B cell (primary cell): ENCODE results near the gene ZNF493. TPM values are rescaled to one million over a fixed set of nuclear protein-coding genes. Genes with fewer than 3 reads are reported as not detected.

Experiments used
- ATAC-seq: fragments of 200-7000 bp; cut with Tn5 transposase; one replicate; pipeline ENCODE4 v1.10.0; 2021; ENCODE audit warnings: low read depth, mild to moderate bottlenecking, moderate number of reproducible peaks, moderate library complexity
- CTCF ChIA-PET: fragments of 350-600 bp; sonication (Branson Sonifier 250); formaldehyde crosslinking; loops from one replicate; lab custom pipeline; 2021; ENCODE audit warnings: antibody characterized with exemption, inconsistent platforms; lab: Charles Lee
- POLR2A ChIA-PET: fragments of 350-600 bp; sonication (Branson Sonifier 250); formaldehyde crosslinking; loops from one replicate; lab custom pipeline; 2021; ENCODE audit warnings: antibody characterized with exemption; lab: Charles Lee
- DNase-seq: peaks from one replicate; pipeline ENCODE4 v3.0.0; 2013
- H2AFZ ChIP-seq: 2 replicates; pipeline ENCODE4 v1.6.1; 2012; ENCODE audit warnings: mild to moderate bottlenecking, low read depth, low read length; ENCODE audit not compliant: insufficient read depth, poor library complexity, severe bottlenecking
- H3K27ac ChIP-seq, 2 donors: 1 replicate in 1 of 2; 2 replicates in 1 of 2; pipeline ENCODE4 v1.5.1; 2012 to 2013; ENCODE audit warnings: low read length in 2 of 2, mild to moderate bottlenecking in 2 of 2, moderate library complexity in 1 of 2
- H3K27me3 ChIP-seq, 4 experiments: fragments of 200-600 bp in 1 of 4; sonication (generic) in 1 of 4; replicated peaks in 1 of 4; 1 replicate in 2 of 4; 2 replicates in 2 of 4; pipeline versions ENCODE4 v1.6.1 to v1.7.0; 2013 to 2016; ENCODE audit warnings: low read length in 3 of 4, mild to moderate bottlenecking in 2 of 4, mixed read lengths in 1 of 4, moderate library complexity in 1 of 4; ENCODE audit not compliant: insufficient read depth in 4 of 4, control insufficient read depth in 3 of 4; ENCODE audit errors: control extremely low read depth in 1 of 4
- H3K36me3 ChIP-seq, 2 experiments: replicated peaks in 1 of 2; 1 replicate in 1 of 2; 2 replicates in 1 of 2; pipeline versions ENCODE4 v1.6.1 to v1.7.1; 2013; ENCODE audit warnings: low read length in 1 of 2; ENCODE audit not compliant: insufficient read depth in 2 of 2, control insufficient read depth in 1 of 2; ENCODE audit errors: control extremely low read depth in 1 of 2, extremely low read depth in 1 of 2
- H3K4me1 ChIP-seq, 2 donors: fragments of 200-600 bp in 1 of 2; sonication (generic) in 1 of 2; 1 replicate in 1 of 2; 2 replicates in 1 of 2; pipeline versions ENCODE4 v1.5.1 to v1.6.1; 2013 to 2017; ENCODE audit warnings: low read length in 2 of 2; ENCODE audit not compliant: control insufficient read depth in 2 of 2, insufficient read depth in 2 of 2
- H3K4me2 ChIP-seq: replicated peaks from 2 replicates; pipeline ENCODE3; 2012; ENCODE audit warnings: mild to moderate bottlenecking, low read depth, low read length; ENCODE audit not compliant: poor library complexity, severe bottlenecking
- H3K4me3 ChIP-seq, 5 experiments: fragments of 200-600 bp in 1 of 5; sonication (generic) in 1 of 5; 1 replicate in 3 of 5; 2 replicates in 2 of 5; pipeline versions ENCODE4 v1.5.1 to v1.7.0; 2011 to 2016; ENCODE audit warnings: low read length in 4 of 5, mild to moderate bottlenecking in 4 of 5, low read depth in 2 of 5, control low read depth in 1 of 5, moderate library complexity in 1 of 5; ENCODE audit not compliant: insufficient read depth in 1 of 5; ENCODE audit errors: control extremely low read depth in 1 of 5, extremely low read depth in 1 of 5
- H3K79me2 ChIP-seq: fragments of 200-600 bp; sonication (generic); one replicate; pipeline ENCODE4 v1.6.0; 2016; ENCODE audit warnings: low read length; ENCODE audit not compliant: control insufficient read depth, insufficient read depth
- H3K9ac ChIP-seq: fragments of 200-600 bp; sonication (generic); 2 replicates; pipeline ENCODE4 v1.6.1; 2017; ENCODE audit warnings: mild to moderate bottlenecking, low read length, moderate library complexity
- H3K9me3 ChIP-seq, 3 donors: one replicate each; pipeline versions ENCODE4 v1.6.1 to v1.7.1; 2013; ENCODE audit warnings: low read length in 2 of 3; ENCODE audit not compliant: control insufficient read depth in 2 of 3, insufficient read depth in 1 of 3; ENCODE audit errors: control extremely low read depth in 1 of 3
- H4K20me1 ChIP-seq: 2 replicates; pipeline ENCODE4 v1.6.0; 2012; ENCODE audit warnings: mild to moderate bottlenecking, low read length; ENCODE audit not compliant: insufficient read depth, control insufficient read depth, poor library complexity, severe bottlenecking
- H3K27ac Mint-ChIP-seq: one replicate; pipeline ENCODE4 v1.8.0; 2021; ENCODE audit warnings: mixed read lengths
- H3K27me3 Mint-ChIP-seq: one replicate; pipeline ENCODE4 v1.8.0; 2021; ENCODE audit warnings: mixed read lengths
- H3K4me1 Mint-ChIP-seq: one replicate; pipeline ENCODE4 v1.8.0; 2021; ENCODE audit warnings: mixed read lengths
- H3K4me3 Mint-ChIP-seq: one replicate; pipeline ENCODE4 v1.8.0; 2021; ENCODE audit warnings: mixed read lengths
- H3K9me3 Mint-ChIP-seq: one replicate; pipeline ENCODE4 v1.8.0; 2022; ENCODE audit warnings: mixed read lengths; ENCODE audit not compliant: insufficient read depth
- CTCF ChIP-seq: fragments of 200-600 bp; IDR thresholded peaks from one replicate; pipeline ENCODE4 v1.8.0; 2022; ENCODE audit warnings: antibody characterized with exemption, mild to moderate bottlenecking
- EZH2 ChIP-seq: IDR thresholded peaks from 2 replicates; pipeline ENCODE4 v1.6.1; 2012; ENCODE audit warnings: borderline replicate concordance, low read depth, mild to moderate bottlenecking, moderate library complexity, low read length; ENCODE audit not compliant: insufficient read depth, poor library complexity, severe bottlenecking
- WGBS: methylation state at CpG from one replicate; pipeline ENCODE4 v1.1.5; 2013; ENCODE audit warnings: missing lambda C conversion rate; ENCODE audit not compliant: insufficient coverage; 5-methylcytosine and 5-hydroxymethylcytosine counted together
- intact Hi-C: fragments of 100-400 bp; cut with micrococcal nuclease; formaldehyde crosslinking; loops from one replicate; pipeline ENCODE4 v1.10.0; 2022
- polyA plus RNA-seq: library from polyadenylated mRNA; depleted of rRNA; stranded (reverse); fragments of >200 nt; gene quantifications from 2 replicates; pipeline ENCODE4 v1.2.3, GENCODE V29; 2012
- total RNA-seq, 2 donors: library from RNA; stranded (reverse); fragments of 120-200 nt in 1 of 2; gene quantifications; 1 replicate in 1 of 2; 2 replicates in 1 of 2; pipeline versions ENCODE4 v1.2.3 to v1.2.4, GENCODE V29; 2013 to 2022

The ZNF493 gene
- total and polyA plus RNA-seq, 2 donors (not counting 1 experiment from before 2014, with no cell fraction given): 11.2 to 85.3 TPM

- Histone ChIP-seq H3K79me2 (no peaks in the 10 kb centered on the region), H4K20me1 (no peaks in the 10 kb centered on the region), H2AFZ (no peak overlapping the region), H3K9ac (no peak overlapping the region), H3K4me2 (no peak overlapping the region), H3K27ac (no peak overlapping the region), H3K27me3 (peaks cover 0 to 5% (median 0%) of the 10 kb centered on the region in 4 experiments), H3K4me1 (peaks cover 11 to 12% of the 10 kb centered on the region in 2 donors), H3K4me3 (no peak overlapping the region), H3K9me3 (peaks cover 0 to 19% (median 2%) of the 10 kb centered on the region in 3 donors), H3K36me3 (no peaks in the 10 kb centered on the region)
- no peak overlapping the region for H3K4me3 Mint-ChIP-seq
- no peak for ATAC-seq
- intact Hi-C loops: no loop called here
- no peaks in the 10 kb centered on the region for H3K9me3 Mint-ChIP-seq
- POLR2A ChIA-PET: no interaction called here
- H3K27ac Mint-ChIP-seq: no peak overlapping the region
- DNase-seq: no peak
- CTCF ChIA-PET: no interaction called here
- H3K4me1 Mint-ChIP-seq: peaks cover 9% of the 10 kb centered on the region
- TF ChIP-seq EZH2: no peak
- TF ChIP-seq CTCF: no peak
- H3K27me3 Mint-ChIP-seq: peaks cover 3% of the 10 kb centered on the region
These were observed 75.6 kb downstream of the ZNF493 start for GRCh38 chr19:21472507-21472906.

DNA sequence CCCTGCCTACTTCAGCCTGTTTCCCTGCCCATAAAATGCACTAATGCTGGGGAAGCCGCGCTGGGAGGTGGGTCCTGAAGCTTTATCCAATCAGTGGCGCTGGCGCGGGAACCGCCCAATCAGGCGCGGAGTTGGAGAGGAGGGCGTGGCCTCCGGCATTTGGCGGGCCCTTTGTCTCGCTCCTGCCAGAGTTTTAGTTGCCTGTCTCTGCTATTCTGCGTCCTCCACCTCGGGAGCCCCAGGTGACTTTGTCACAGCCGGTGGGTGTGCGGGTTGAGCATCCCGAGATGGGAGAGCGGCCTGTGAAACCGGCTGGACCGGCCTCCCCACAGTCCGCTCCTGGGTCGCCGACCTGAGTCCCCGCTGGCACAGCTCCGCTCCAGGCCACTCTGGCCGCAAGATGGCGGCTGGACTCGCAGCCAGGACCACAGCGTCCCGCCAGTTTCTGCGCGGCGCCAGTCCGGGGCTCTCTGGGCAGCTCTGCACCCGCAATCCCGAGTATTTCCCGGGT lies 77.8 kb downstream of the ZNF493 start:
- Histone ChIP-seq H3K4me2 (peak overlapping the region; percentile 96), H4K20me1 (no peaks in the 10 kb centered on the region), H3K27me3 (peaks cover 0 to 5% (median 0%) of the 10 kb centered on the region in 4 experiments), H3K9ac (peak overlapping the region; percentile 72), H3K4me1 (peaks cover 11 to 12% of the 10 kb centered on the region in 2 donors), H3K9me3 (peaks cover 0 to 19% (median 2%) of the 10 kb centered on the region in 3 donors), H3K79me2 (no peaks in the 10 kb centered on the region), H3K4me3 (peak overlapping the region in 4 of 5 experiments; percentile 12 to 68 (median 52)), H3K36me3 (no peaks in the 10 kb centered on the region), H2AFZ (peak overlapping the region; percentile 82), H3K27ac (no peak overlapping the region)
- Mint-ChIP-seq H3K9me3 (no peaks in the 10 kb centered on the region), H3K4me1 (peaks cover 9% of the 10 kb centered on the region), H3K27ac (no peak overlapping the region), H3K27me3 (peaks cover 3% of the 10 kb centered on the region), H3K4me3 (peak overlapping the region; percentile 72)
- ChIA-PET POLR2A (interaction anchor here (0.8 to 1.1 kb wide), 2 partner anchors 78 to 454 kb away, joined by 3 read pairs; partner anchors contain the start of genes ZNF430 and ZNF493), CTCF (no interaction called here)
- DNase-seq (peak; percentile 83), ATAC-seq (peak; percentile 99)
- intact Hi-C loops: no loop called here
- WGBS: 4% methylated on average over 37 of the region's 37 CpGs
- TF ChIP-seq EZH2 (no peak), CTCF (no peak)
